Measurements from ENCODE around the gene FLNB.

GRCh38 chr3:57960174-57960505 lies 48.1 kb upstream of the FLNB start:
- TF ChIP-seq CTCF (conservative IDR thresholded peaks at IDR 0.05; ENCODE audit: low read length) = no peak
- TF ChIP-seq EZH2phosphoT487 (IDR thresholded peaks at IDR 0.05; ENCODE audit: borderline replicate concordance) = no peak

All from Loucy (cell line).